Spinal cord (tissue), 10 donors: ENCODE measurements around the gene ALDH1L1. TPM values are rescaled to one million over a fixed set of nuclear protein-coding genes. Genes with fewer than 3 reads are reported as not detected.

Source experiments
- DNase-seq, 6 donors: peaks; one replicate each; pipeline versions ENCODE4 v3.0.0 to v3.0.0-alpha.2; 2013 to 2015; ENCODE audit warnings: low spot score in 6 of 6, low read depth in 4 of 6
- H3K27ac ChIP-seq: one replicate; pipeline ENCODE4 v1.5.1; 2013; ENCODE audit warnings: low read depth, low read length, control low read depth
- H3K27me3 ChIP-seq: one replicate; pipeline ENCODE4 v1.6.1; 2013; ENCODE audit warnings: low read length; ENCODE audit not compliant: control insufficient read depth, insufficient read depth
- H3K36me3 ChIP-seq: one replicate; pipeline ENCODE4 v1.6.1; 2013; ENCODE audit warnings: low read length; ENCODE audit not compliant: control insufficient read depth, insufficient read depth
- H3K4me1 ChIP-seq: one replicate; pipeline ENCODE4 v1.6.1; 2013; ENCODE audit warnings: low read length; ENCODE audit not compliant: control insufficient read depth, insufficient read depth
- H3K4me3 ChIP-seq: one replicate; pipeline ENCODE4 v1.5.1; 2013; ENCODE audit warnings: low read depth, low read length, control low read depth
- H3K9me3 ChIP-seq: one replicate; pipeline ENCODE4 v1.6.1; 2013; ENCODE audit warnings: low read length; ENCODE audit not compliant: control insufficient read depth, insufficient read depth
- WGBS: methylation state at CpG from one replicate; pipeline ENCODE4 v1.1.5; 2013; ENCODE audit warnings: missing lambda C conversion rate; ENCODE audit not compliant: insufficient coverage; 5-methylcytosine and 5-hydroxymethylcytosine counted together
- polyA plus RNA-seq, 2 donors: library from polyadenylated mRNA; unstranded; fragments of 120-200 nt; gene quantifications; one replicate each; pipeline ENCODE4 v1.2.1, GENCODE V29; 2013; ENCODE audit not compliant: insufficient read length in 2 of 2
- total RNA-seq, 2 donors: library from RNA; depleted of rRNA in 1 of 2; stranded (reverse); fragments of 120-200 nt in 1 of 2; fragments of >200 nt in 1 of 2; gene quantifications; one replicate each; pipeline versions ENCODE4 v1.2.3 to v1.2.4, GENCODE V29; 2013 to 2014
- donor health status: healthy.

ALDH1L1 gene
- total and polyA plus RNA-seq, 4 donors = 19.9 to 75.2 (median 46.0) TPM

DNA sequence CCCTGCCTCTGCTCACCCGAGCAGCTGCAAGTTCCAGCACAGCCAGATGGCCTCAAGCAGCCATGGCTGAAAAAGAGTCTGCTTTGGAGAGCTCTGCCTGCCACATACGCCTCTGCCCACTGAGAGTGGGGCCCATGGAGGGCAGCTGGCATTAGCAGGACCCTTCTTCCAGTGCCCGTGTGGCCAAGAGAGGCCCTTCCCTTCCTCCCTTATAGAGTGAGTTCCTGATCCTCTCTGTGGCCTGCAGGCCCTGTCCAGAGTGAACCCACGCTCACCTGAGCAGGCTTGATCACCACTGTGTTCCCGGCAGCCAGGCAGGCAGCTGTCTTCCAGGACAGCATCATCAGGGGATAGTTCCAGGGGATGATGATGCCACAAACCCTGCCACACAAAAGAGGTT, 55.0 kb downstream of the ALDH1L1 start:
- 78% methylated on average over 5 of the region's 5 CpGs for WGBS
- DNase-seq = no peak

DNA sequence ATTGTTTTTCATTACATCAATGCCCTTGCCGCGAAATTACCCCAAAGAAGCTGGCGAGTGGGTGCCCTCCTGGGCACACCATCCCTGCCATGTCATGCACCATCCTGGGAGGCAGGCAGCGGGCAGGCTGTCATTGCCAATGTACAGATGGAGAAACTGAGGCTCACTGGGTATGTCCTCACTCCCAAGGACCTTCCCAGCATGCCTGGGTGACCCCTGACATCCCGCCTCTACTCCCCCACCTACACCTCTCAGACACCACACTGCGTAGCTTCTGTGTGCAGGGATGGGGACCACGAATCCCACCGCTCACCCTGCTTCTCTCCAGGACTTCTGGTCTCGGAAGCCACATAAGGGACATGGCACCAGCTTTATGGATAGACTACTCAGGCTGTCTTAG, 55.5 kb downstream of the ALDH1L1 start:
- H3K27ac ChIP-seq = no peak overlapping the region
- no peaks in the 10 kb centered on the region for H3K27me3 ChIP-seq
- peaks cover 9% of the 10 kb centered on the region for H3K4me1 ChIP-seq
- no peak for DNase-seq
- H3K36me3 ChIP-seq = peaks cover 53% of the 10 kb centered on the region
- H3K4me3 ChIP-seq = no peak overlapping the region
- no peaks in the 10 kb centered on the region for H3K9me3 ChIP-seq
- WGBS = 83% methylated on average over 9 of the region's 9 CpGs

More for the DNA sequence above, 55.0 kb downstream of the ALDH1L1 start:
- Histone ChIP-seq H3K36me3 (peaks cover 57% of the 10 kb centered on the region), H3K27me3 (no peaks in the 10 kb centered on the region), H3K4me3 (no peak overlapping the region), H3K9me3 (no peaks in the 10 kb centered on the region), H3K27ac (no peak overlapping the region), H3K4me1 (peaks cover 9% of the 10 kb centered on the region)

DNA sequence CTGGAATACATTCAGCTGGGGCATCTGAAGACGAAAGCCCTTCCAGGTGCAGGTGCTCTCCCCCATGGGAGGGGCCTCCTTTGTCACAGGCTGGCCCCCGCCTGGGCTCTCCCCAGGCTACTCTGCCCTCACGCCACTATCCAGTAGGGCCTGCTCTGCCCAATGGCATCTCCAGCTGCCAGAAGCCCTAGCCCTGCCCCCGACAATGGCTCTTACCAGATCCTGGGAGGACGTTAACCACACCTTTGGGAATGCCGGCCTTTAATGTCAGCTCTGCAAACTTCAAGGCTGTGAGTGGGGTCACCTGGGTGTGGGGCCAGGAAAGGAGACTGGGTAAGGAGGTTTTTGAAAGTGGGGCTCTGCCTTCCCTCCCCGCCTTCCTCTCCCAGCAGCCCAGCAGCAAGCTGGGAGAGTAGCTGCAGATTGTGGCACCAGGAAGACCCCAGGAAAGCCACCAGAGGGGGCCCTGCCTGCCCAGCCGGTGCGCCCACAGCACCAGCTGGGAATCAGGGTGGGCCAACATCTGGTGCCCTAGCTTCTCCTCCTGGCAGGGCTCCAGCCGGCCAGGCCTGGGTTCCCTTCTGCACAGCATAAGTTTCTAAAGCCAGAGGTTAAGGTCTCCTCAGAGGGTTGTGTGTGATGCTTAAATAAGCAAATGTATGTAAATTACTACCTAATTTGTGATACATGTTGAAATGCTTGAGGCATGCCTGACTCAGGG, 56.1 kb downstream of the ALDH1L1 start:
- no peak for DNase-seq

GRCh38 chr3:126121632-126122031, 58.8 kb downstream of the ALDH1L1 start:
- no peaks in the 10 kb centered on the region for H3K4me1 ChIP-seq
- no peaks in the 10 kb centered on the region for H3K9me3 ChIP-seq
- H3K27ac ChIP-seq = no peak overlapping the region
- H3K4me3 ChIP-seq = no peak overlapping the region
- no peaks in the 10 kb centered on the region for H3K27me3 ChIP-seq
- H3K36me3 ChIP-seq = peaks cover 43% of the 10 kb centered on the region
- DNase-seq = no peak
- WGBS = 72% methylated on average over 4 of the region's 4 CpGs

More for the DNA sequence above, 56.1 kb downstream of the ALDH1L1 start:
- Histone ChIP-seq H3K9me3 (no peaks in the 10 kb centered on the region), H3K27me3 (no peaks in the 10 kb centered on the region), H3K27ac (no peak overlapping the region), H3K4me3 (no peak overlapping the region), H3K36me3 (peaks cover 47% of the 10 kb centered on the region), H3K4me1 (peaks cover 4% of the 10 kb centered on the region)
- WGBS = 68% methylated on average over 8 of the region's 10 CpGs

- no peak overlapping the region for H3K4me3 ChIP-seq
- no peak overlapping the region for H3K27ac ChIP-seq
- WGBS = 95% methylated on average over 7 of the region's 9 CpGs
- H3K27me3 ChIP-seq = no peaks in the 10 kb centered on the region
- no peaks in the 10 kb centered on the region for H3K9me3 ChIP-seq
- peaks cover 41% of the 10 kb centered on the region for H3K36me3 ChIP-seq
- no peak for DNase-seq
- no peaks in the 10 kb centered on the region for H3K4me1 ChIP-seq
Measured at GRCh38 chr3:126121074-126121473, 59.3 kb downstream of the ALDH1L1 start.

GRCh38 chr3:126119976-126120375, 60.4 kb downstream of the ALDH1L1 start:
- H3K4me1 ChIP-seq = no peaks in the 10 kb centered on the region
- DNase-seq = peak in 1 of 6 donors; percentile 68
- no peaks in the 10 kb centered on the region for H3K9me3 ChIP-seq
- peaks cover 33% of the 10 kb centered on the region for H3K36me3 ChIP-seq
- WGBS = 89% methylated on average over 5 of the region's 8 CpGs
- H3K27me3 ChIP-seq = no peaks in the 10 kb centered on the region
- no peak overlapping the region for H3K4me3 ChIP-seq
- no peak overlapping the region for H3K27ac ChIP-seq

GRCh38 chr3:126119008-126119675, 61.2 kb downstream of the ALDH1L1 start:
- 90% methylated on average over 7 of the region's 7 CpGs for WGBS
- no peak for DNase-seq
- no peak overlapping the region for H3K4me3 ChIP-seq
- H3K27ac ChIP-seq = no peak overlapping the region
- no peaks in the 10 kb centered on the region for H3K9me3 ChIP-seq
- peaks cover 36% of the 10 kb centered on the region for H3K36me3 ChIP-seq
- H3K4me1 ChIP-seq = no peaks in the 10 kb centered on the region
- H3K27me3 ChIP-seq = no peaks in the 10 kb centered on the region

- DNase-seq = no peak
- Histone ChIP-seq H3K4me1 (no peaks in the 10 kb centered on the region), H3K4me3 (no peak overlapping the region), H3K27me3 (no peaks in the 10 kb centered on the region), H3K27ac (no peak overlapping the region), H3K36me3 (peaks cover 33% of the 10 kb centered on the region), H3K9me3 (no peaks in the 10 kb centered on the region)
- WGBS = 86% methylated on average over 11 of the region's 11 CpGs
Measured at GRCh38 chr3:126118591-126118990, 61.8 kb downstream of the ALDH1L1 start.

DNA sequence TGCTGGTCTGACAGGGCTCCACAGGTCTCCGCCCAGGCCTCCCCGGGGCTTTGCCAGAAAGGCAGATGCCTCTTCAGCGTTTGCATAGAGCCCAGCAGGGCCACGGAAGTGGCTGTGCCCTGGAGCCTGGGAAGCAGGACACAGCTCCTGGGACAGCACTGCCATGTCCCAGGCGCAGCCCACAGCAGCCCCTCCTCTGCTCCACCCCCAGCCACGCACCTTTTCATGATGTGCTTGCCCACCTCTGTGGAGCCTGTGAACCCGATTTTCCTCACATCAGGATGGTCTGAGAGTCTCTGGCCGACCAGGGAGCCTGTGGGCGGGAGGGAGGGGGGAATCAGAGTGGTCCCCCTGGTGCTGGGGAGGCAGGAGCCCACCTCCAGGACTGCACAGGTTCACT, 62.6 kb downstream of the ALDH1L1 start:
- DNase-seq = no peak
- WGBS = 82% methylated on average over 8 of the region's 9 CpGs
- Histone ChIP-seq H3K4me1 (no peaks in the 10 kb centered on the region), H3K4me3 (no peak overlapping the region), H3K9me3 (no peaks in the 10 kb centered on the region), H3K27ac (no peak overlapping the region), H3K27me3 (no peaks in the 10 kb centered on the region), H3K36me3 (peaks cover 41% of the 10 kb centered on the region)

GRCh38 chr3:126117212-126117611, 63.2 kb downstream of the ALDH1L1 start:
- no peak for DNase-seq
- Histone ChIP-seq H3K27ac (no peak overlapping the region), H3K4me1 (no peaks in the 10 kb centered on the region), H3K9me3 (no peaks in the 10 kb centered on the region), H3K36me3 (peaks cover 46% of the 10 kb centered on the region), H3K27me3 (no peaks in the 10 kb centered on the region), H3K4me3 (no peak overlapping the region)
- no CpG with 5 or more reads among the region's 3 CpGs for WGBS
